HepG2 (cell line): ENCODE results near the gene PDE4D. TPM values are rescaled to one million over a fixed set of nuclear protein-coding genes. Genes with fewer than 3 reads are reported as not detected.

ENCODE experiments used
- ATAC-seq: fragments of 200-7000 bp; cut with Tn5 transposase; 3 replicates; pipeline ENCODE4 v1.9.1; 2020; ENCODE audit warnings: mild to moderate bottlenecking, moderate library complexity
- BruUV-seq: library from RNA; stranded (reverse); fragments of 400-500 nt; replicated peaks from 2 replicates; lab custom pipeline; 2021; lab: Mats Ljungman, UMichigan
- CTCF ChIA-PET: fragments of 300-600 bp; formaldehyde crosslinking; extraction: SDS; loops from one replicate; lab custom pipeline; 2021; ENCODE audit warnings: low total read pairs, inconsistent platforms, low intra/inter-chr PET ratio; lab: Yijun Ruan, JAX
- POLR2A ChIA-PET: fragments of 350-600 bp; sonication (Branson Sonifier 250); formaldehyde crosslinking; loops from one replicate; lab custom pipeline; 2020; ENCODE audit warnings: antibody characterized with exemption, inconsistent platforms; lab: Yijun Ruan, JAX
- DNase-seq: peaks from one replicate; pipeline ENCODE4 v3.0.0-alpha.2; 2015; ENCODE audit warnings: low spot score
- FAIRE-seq: peaks from 3 replicates; lab custom pipeline; 2011; peaks lifted over from hg19 to GRCh38; lab: Jason Lieb, UNC
- H2AFZ ChIP-seq: one replicate; pipeline ENCODE4 v1.6.1; 2011; ENCODE audit warnings: low read length, inconsistent platforms
- H3K27ac ChIP-seq: fragments of 300-600 bp; 3 replicates; pipeline ENCODE4 v1.8.0; 2011; ENCODE audit warnings: mixed run types, mild to moderate bottlenecking, mixed read lengths, low read length, inconsistent platforms; ENCODE audit not compliant: insufficient read depth; ENCODE audit errors: extremely low read length
- H3K27me3 ChIP-seq, 2 experiments: fragments of 200-600 bp in 1 of 2; 2 replicates in 1 of 2; 3 replicates in 1 of 2; pipeline versions ENCODE4 v1.6.0 to v1.8.0; 2011; ENCODE audit warnings: low read length in 2 of 2, mild to moderate bottlenecking in 2 of 2, moderate library complexity in 2 of 2, inconsistent platforms in 1 of 2; ENCODE audit not compliant: insufficient read depth in 2 of 2, control insufficient read depth in 1 of 2
- H3K36me3 ChIP-seq, 2 experiments: fragments of 200-600 bp in 1 of 2; replicated peaks in 1 of 2; 2 replicates in 1 of 2; 3 replicates in 1 of 2; pipeline versions ENCODE4 v1.5.1 to v1.8.0; 2011; ENCODE audit warnings: low read length in 2 of 2, inconsistent platforms in 1 of 2; ENCODE audit not compliant: insufficient read depth in 2 of 2, control insufficient read depth in 1 of 2
- H3K4me1 ChIP-seq: 2 replicates; pipeline ENCODE4 v1.5.1; 2012; ENCODE audit warnings: low read length, inconsistent platforms; ENCODE audit not compliant: insufficient read depth
- H3K4me2 ChIP-seq: 2 replicates; pipeline ENCODE4 v1.6.0; 2011; ENCODE audit warnings: low read depth, low read length, inconsistent platforms
- H3K4me3 ChIP-seq, 3 experiments: fragments of 200-600 bp in 1 of 3; sonication (generic), shearing (Covaris generic) in 1 of 3; replicated peaks in 1 of 3; 2 replicates each; pipeline ENCODE4 v1.5.1; 2011 to 2016; ENCODE audit warnings: low read length in 3 of 3, inconsistent platforms in 2 of 3, low read depth in 2 of 3, mild to moderate bottlenecking in 2 of 3, control low read depth in 1 of 3, mixed read lengths in 1 of 3; ENCODE audit not compliant: insufficient read depth in 1 of 3
- H3K79me2 ChIP-seq: one replicate; pipeline ENCODE4 v1.6.1; 2011; ENCODE audit warnings: low read length, inconsistent platforms; ENCODE audit not compliant: insufficient read depth
- H3K9ac ChIP-seq: 2 replicates; pipeline ENCODE4 v1.6.0; 2011; ENCODE audit warnings: mild to moderate bottlenecking, low read depth, low read length, inconsistent platforms; ENCODE audit not compliant: insufficient read depth
- H3K9me3 ChIP-seq: 2 replicates; pipeline ENCODE4 v1.5.1; 2012; ENCODE audit warnings: mild to moderate bottlenecking, low read length
- H4K20me1 ChIP-seq: 2 replicates; pipeline ENCODE4 v1.6.0; 2011; ENCODE audit warnings: inconsistent platforms, mild to moderate bottlenecking, low read length, moderate library complexity; ENCODE audit not compliant: insufficient read depth
- FLYWCH1 ChIP-seq: sonication (generic); formaldehyde crosslinking; IDR thresholded peaks from 2 replicates; pipeline ENCODE4 v1.8.1; 2023; ENCODE audit warnings: mild to moderate bottlenecking, missing genetic modification reagents
- GABPB1 ChIP-seq: IDR thresholded peaks from 2 replicates; pipeline ENCODE4 v1.6.1; 2016; ENCODE audit warnings: mild to moderate bottlenecking, missing genetic modification reagents, moderate library complexity, missing compliant biosample characterization
- GMEB1 ChIP-seq: sonication (generic); formaldehyde crosslinking; IDR thresholded peaks from 2 replicates; pipeline ENCODE4 v1.5.1; 2020; ENCODE audit warnings: missing genetic modification reagents, mild to moderate bottlenecking, borderline replicate concordance
- HIC2 ChIP-seq: sonication (generic); formaldehyde crosslinking; IDR thresholded peaks from 2 replicates; pipeline ENCODE4 v1.9.0; 2022; ENCODE audit warnings: low read depth, missing genetic modification reagents
- HMGXB3 ChIP-seq: sonication (generic); formaldehyde crosslinking; IDR thresholded peaks from 2 replicates; pipeline ENCODE4 v1.4.0; 2020; ENCODE audit warnings: missing genetic modification reagents, borderline replicate concordance
- MLXIP ChIP-seq: sonication (generic); formaldehyde crosslinking; IDR thresholded peaks from 2 replicates; pipeline ENCODE4 v1.9.0; 2021; ENCODE audit warnings: missing genetic modification reagents, borderline replicate concordance
- NONO ChIP-seq, 2 experiments: fragments of 450-650 bp in 1 of 2; sonication (generic) in 1 of 2; formaldehyde crosslinking in 1 of 2; IDR thresholded peaks in 1 of 2; conservative IDR thresholded peaks in 1 of 2; 2 replicates each; pipeline versions ENCODE4 v1.6.1 to v1.8.0; 2017 to 2022; ENCODE audit warnings: mild to moderate bottlenecking in 1 of 2, missing genetic modification reagents in 1 of 2, moderate library complexity in 1 of 2
- NR0B2 ChIP-seq: sonication (generic); formaldehyde crosslinking; IDR thresholded peaks from 2 replicates; pipeline ENCODE4 v1.4.0; 2020; ENCODE audit warnings: mild to moderate bottlenecking, missing genetic modification reagents
- SAFB2 ChIP-seq: sonication (generic); formaldehyde crosslinking; IDR thresholded peaks from 2 replicates; pipeline ENCODE4 v1.5.1; 2020; ENCODE audit warnings: missing genetic modification reagents, low read depth, mild to moderate bottlenecking, borderline replicate concordance
- SPEN ChIP-seq: sonication (generic); formaldehyde crosslinking; IDR thresholded peaks from 2 replicates; pipeline ENCODE4 v1.5.1; 2020; ENCODE audit warnings: low read depth, mild to moderate bottlenecking, missing genetic modification reagents
- TAF15 ChIP-seq: fragments of 200-400 bp; formaldehyde crosslinking; IDR thresholded peaks from one replicate; pipeline ENCODE4 v1.6.1; 2018; ENCODE audit warnings: mild to moderate bottlenecking, low read depth, low read length; ENCODE audit not compliant: poor library complexity, severe bottlenecking
- ZNF256 ChIP-seq: sonication (generic); formaldehyde crosslinking; conservative IDR thresholded peaks from 2 replicates; pipeline ENCODE4 v1.4.0; 2020; ENCODE audit warnings: missing genetic modification reagents
- WGBS: methylation state at CpG from one replicate; pipeline ENCODE4 v1.1.6; 2017; ENCODE audit warnings: low lambda C conversion rate; 5-methylcytosine and 5-hydroxymethylcytosine counted together
- in situ Hi-C: cut with HindIII; loops from 2 replicates; pipeline ENCODE4 v1.10.0; 2017; ENCODE audit warnings: low pct_unique_long_range_greater_than_20kb; ENCODE audit not compliant: extremely low pct_ligation_motif_present
- intact Hi-C: fragments of 100-400 bp; cut with micrococcal nuclease; formaldehyde crosslinking; loops from one replicate; pipeline ENCODE4 v1.10.0; 2022; ENCODE audit not compliant: unreplicated experiment
- polyA plus RNA-seq, 8 experiments: library from polyadenylated mRNA; depleted of rRNA in 3 of 8; stranded (reverse) in 7 of 8; unstranded in 1 of 8; fragments of >200 nt; fragmentation: Illumina TruSeq in 4 of 8; extraction: Trizol in 4 of 8; gene quantifications; 2 replicates each; pipeline versions ENCODE4 v1.2.1 to v1.2.3, GENCODE V29; 2011 to 2016; ENCODE audit warnings: low read depth in 4 of 8, missing spikeins in 1 of 8, mixed read lengths in 1 of 8; ENCODE audit not compliant: insufficient read depth in 1 of 8
- total RNA-seq, 5 experiments: library from RNA; depleted of rRNA; stranded (reverse); fragments of >200 nt; fragmentation: Illumina TruSeq; extraction: Trizol; gene quantifications; 2 replicates each; pipeline ENCODE4 v1.2.3, GENCODE V29; 2016; ENCODE audit warnings: low read depth in 1 of 5

PDE4D gene
- total and polyA plus RNA-seq, 2 of the 13 experiments (the other 11 are each of a cell fraction or from before 2014, with no cell fraction given) = 7.0 to 12.2 TPM

- Histone ChIP-seq H3K9ac (no peak overlapping the region), H3K79me2 (no peaks in the 10 kb centered on the region), H3K9me3 (no peaks in the 10 kb centered on the region), H3K36me3 (no peaks in the 10 kb centered on the region), H3K4me1 (no peaks in the 10 kb centered on the region), H3K4me3 (no peak overlapping the region), H3K27me3 (no peaks in the 10 kb centered on the region), H3K4me2 (no peak overlapping the region), H3K27ac (no peak overlapping the region), H2AFZ (no peak overlapping the region), H4K20me1 (no peaks in the 10 kb centered on the region)
- TF ChIP-seq SPEN (CRISPR knock-in tag) (no peak), ZNF256 (no peak), GMEB1 (CRISPR knock-in tag) (no peak), NONO (IDR thresholded peaks at IDR 0.05) (no peak), NONO (CRISPR knock-in tag; conservative IDR thresholded peaks at IDR 0.05) (no peak), HIC2 (CRISPR knock-in tag) (no peak), HMGXB3 (CRISPR knock-in tag) (no peak), FLYWCH1 (CRISPR knock-in tag) (no peak), NR0B2 (CRISPR knock-in tag) (no peak), SAFB2 (CRISPR knock-in tag) (no peak), MLXIP (CRISPR knock-in tag) (no peak), GABPB1 (CRISPR knock-in tag) (no peak), TAF15 (no peak)
- DNase-seq = no peak
- no peak for FAIRE-seq
- 83% methylated on average over 1 of the region's 1 CpG for WGBS
- in situ Hi-C loops (loop anchor here (10.0 kb wide), 1 partner anchor 135 kb away; no protein-coding TSS in a partner anchor), intact Hi-C loops (no loop called here)
- ChIA-PET CTCF (no interaction called here), POLR2A (no interaction called here)
- no TSS peak for BruUV-seq
- ATAC-seq = no peak
Measured at GRCh38 chr5:59169768-59170150, 723.8 kb downstream of the PDE4D start.
